Erythroblast (primary cell): Measurements from ENCODE around the gene AOAH.

Source experiments
- GATA1 ChIP-seq: IDR thresholded peaks from 2 replicates; pipeline ENCODE4 v1.6.1; 2011; ENCODE audit warnings: low read depth, mild to moderate bottlenecking, control low read depth, low read length, moderate library complexity
- POLR2A ChIP-seq: IDR thresholded peaks from 2 replicates; pipeline ENCODE4 v1.6.1; 2011; ENCODE audit warnings: mild to moderate bottlenecking, low read length

DNA sequence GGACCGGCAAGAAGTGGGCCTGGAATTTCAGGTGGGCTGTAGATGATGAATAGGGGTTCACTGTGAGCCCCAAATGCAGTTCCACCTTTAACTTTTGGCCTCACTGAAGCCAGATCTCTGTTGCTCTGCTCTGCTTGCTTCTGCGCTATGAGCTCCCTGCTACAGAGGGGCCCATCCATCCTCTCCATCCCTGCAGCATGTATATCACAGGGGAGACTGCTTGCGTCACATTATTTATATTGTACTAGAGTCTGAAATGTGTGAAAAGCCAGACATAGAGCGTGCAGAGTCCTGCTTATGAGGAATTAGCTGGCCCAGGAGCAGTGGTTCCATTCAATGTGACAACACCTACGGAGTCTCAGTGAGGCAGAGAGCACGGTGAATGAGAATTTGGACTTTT is 69.9 kb downstream of the AOAH start:
- no peak for TF ChIP-seq POLR2A
- no peak for TF ChIP-seq GATA1
